CD1c-positive myeloid dendritic cell (primary cell): Measurements from ENCODE around the gene OOSP2.
"Not testable (repeated sequence)": the region's sequence is repeated elsewhere in the genome, so short reads cannot be mapped to it uniquely, and the experiment has no call there.

Source experiments
- DNase-seq: peaks from one replicate; pipeline ENCODE4 v3.0.0-alpha.2; 2016; ENCODE audit errors: extremely low spot score

OOSP2 gene

GRCh38 chr11:60040109-60040508 is at the start of gene OOSP2:
Gene OOSP2 (plus strand): TSS chr11:60040409. CDS start chr11:60040460, 51 bp downstream.
- no peak for DNase-seq

- no peak for DNase-seq
Observed at GRCh38 chr11:59990421-59990820, 49.8 kb upstream of the OOSP2 start.

GRCh38 chr11:59992425-59992824 is 47.8 kb upstream of the OOSP2 start:
- no peak for DNase-seq

GRCh38 chr11:59997800-59998199 is 42.4 kb upstream of the OOSP2 start:
- DNase-seq = no peak

- peak; percentile 6 for DNase-seq
Observed at GRCh38 chr11:59999691-60000090, 40.5 kb upstream of the OOSP2 start.

GRCh38 chr11:60003729-60004128 is 36.5 kb upstream of the OOSP2 start:
- no peak for DNase-seq

- no peak for DNase-seq
Observed at GRCh38 chr11:60005360-60005759, 34.8 kb upstream of the OOSP2 start.

GRCh38 chr11:60016881-60017280 is 23.3 kb upstream of the OOSP2 start, which contains the start of gene OOSP4B:
Gene OOSP4B (plus strand): TSS chr11:60017181.
- no peak for DNase-seq

GRCh38 chr11:60018058-60018457 is 22.2 kb upstream of the OOSP2 start:
- DNase-seq = no peak

GRCh38 chr11:60020376-60020775 is 19.8 kb upstream of the OOSP2 start:
- not testable (repeated sequence) for DNase-seq

GRCh38 chr11:60029015-60029632 is 11.1 kb upstream of the OOSP2 start:
- no peak for DNase-seq

- not testable (repeated sequence) for DNase-seq
Observed at GRCh38 chr11:60050422-60050821, 10.2 kb downstream of the OOSP2 start.

GRCh38 chr11:60050839-60051238 is 10.6 kb downstream of the OOSP2 start:
- DNase-seq = not testable (repeated sequence)

- DNase-seq = peak; percentile 37
Observed at GRCh38 chr11:60056349-60056969, 16.2 kb downstream of the OOSP2 start, which contains the start of gene MS4A3. Gene MS4A3 (plus strand): TSS chr11:60056665. CDS start chr11:60061161, 4,496 bp downstream.

GRCh38 chr11:60059052-60059451 is 18.8 kb downstream of the OOSP2 start:
- peak; percentile 19 for DNase-seq

- DNase-seq = peak; percentile 40
Observed at GRCh38 chr11:60059521-60060240, 19.5 kb downstream of the OOSP2 start.

GRCh38 chr11:60064111-60064510 is 23.9 kb downstream of the OOSP2 start:
- DNase-seq = peak; percentile 60

GRCh38 chr11:60065801-60066200 is 25.6 kb downstream of the OOSP2 start:
- DNase-seq = no peak

GRCh38 chr11:60069450-60069849 is 29.2 kb downstream of the OOSP2 start:
- DNase-seq = no peak

- not testable (repeated sequence) for DNase-seq
Observed at GRCh38 chr11:60071644-60072043, 31.4 kb downstream of the OOSP2 start.

- DNase-seq = peak; percentile 78
Observed at GRCh38 chr11:60077216-60077817, 37.1 kb downstream of the OOSP2 start.

GRCh38 chr11:60077981-60078380 is 37.8 kb downstream of the OOSP2 start:
- DNase-seq = peak; percentile 33
